K562 (cell line): ENCODE measurements around the gene DNASE1L2. TPM values are rescaled to one million over a fixed set of nuclear protein-coding genes. Genes with fewer than 3 reads are reported as not detected.
A peak's percentile ranks its signal among the peaks of the same experiment; 100 is the strongest.

Experiments used
- ATAC-seq: fragments of 200-7000 bp; cut with Tn5 transposase; 3 replicates; pipeline ENCODE4 v1.9.1; 2020; ENCODE audit warnings: moderate library complexity
- BruUV-seq: library from RNA; stranded (reverse); fragments of 400-500 nt; replicated peaks from 2 replicates; lab custom pipeline; 2021; lab: Mats Ljungman, UMichigan
- CTCF ChIA-PET: fragments of 300-600 bp; formaldehyde crosslinking; extraction: SDS; loops from one replicate; lab custom pipeline; 2021; ENCODE audit warnings: low intra/inter-chr PET ratio; lab: Yijun Ruan, JAX
- POLR2A ChIA-PET: fragments of 300-600, 350-650 bp; sonication (Branson Sonifier 250); formaldehyde crosslinking; extraction: SDS; loops from one replicate; lab custom pipeline; 2021; ENCODE audit warnings: antibody characterized with exemption, inconsistent platforms; lab: Yijun Ruan, JAX
- DNase-seq, 4 experiments: peaks; one replicate each; pipeline versions ENCODE4 v3.0.0 to v3.0.0-alpha.2; 2011 to 2018; ENCODE audit warnings: low spot score in 3 of 4, mixed read lengths in 3 of 4; ENCODE audit errors: extremely low read depth in 1 of 4
- FAIRE-seq: peaks from 2 replicates; lab custom pipeline; 2011; peaks lifted over from hg19 to GRCh38; lab: Jason Lieb, UNC
- H2AFZ ChIP-seq: 2 replicates; pipeline ENCODE4 v1.6.0; 2011; ENCODE audit warnings: low read depth, low read length, control low read depth, inconsistent platforms
- H3K27ac ChIP-seq: fragments of 200-600 bp; 3 replicates; pipeline ENCODE4 v1.8.0; 2011; ENCODE audit warnings: low read depth, mild to moderate bottlenecking, control low read depth, inconsistent platforms, low read length, moderate library complexity, mixed read lengths; ENCODE audit errors: extremely low read depth
- H3K27me3 ChIP-seq, 2 experiments: fragments of 300-600 bp in 1 of 2; 2 replicates in 1 of 2; 3 replicates in 1 of 2; pipeline versions ENCODE4 v1.6.0 to v1.8.0; 2011; ENCODE audit warnings: inconsistent platforms in 2 of 2, low read length in 2 of 2, mild to moderate bottlenecking in 1 of 2, mixed read lengths in 1 of 2, moderate library complexity in 1 of 2; ENCODE audit not compliant: control insufficient read depth in 2 of 2, insufficient read depth in 2 of 2
- H3K36me3 ChIP-seq: fragments of 300-600 bp; 3 replicates; pipeline ENCODE4 v1.8.0; 2011; ENCODE audit warnings: mild to moderate bottlenecking, low read length, inconsistent platforms; ENCODE audit not compliant: control insufficient read depth, insufficient read depth
- H3K4me1 ChIP-seq, 2 experiments: fragments of 200-600 bp in 1 of 2; replicated peaks in 1 of 2; 2 replicates in 1 of 2; 3 replicates in 1 of 2; pipeline versions ENCODE4 v1.5.1 to v1.8.0; 2011; ENCODE audit warnings: inconsistent platforms in 2 of 2, low read length in 2 of 2, mild to moderate bottlenecking in 1 of 2, mixed read lengths in 1 of 2, moderate library complexity in 1 of 2; ENCODE audit not compliant: control insufficient read depth in 2 of 2, insufficient read depth in 2 of 2
- H3K4me2 ChIP-seq: 2 replicates; pipeline ENCODE4 v1.6.1; 2011; ENCODE audit warnings: low read length, control low read depth, inconsistent platforms, mixed read lengths; ENCODE audit not compliant: insufficient read depth
- H3K4me3 ChIP-seq: fragments of 200-600 bp; sonication (generic), shearing (Covaris generic); 2 replicates; pipeline ENCODE4 v1.5.1; 2016; ENCODE audit warnings: control low read depth, inconsistent platforms
- H3K79me2 ChIP-seq: fragments of 200-600 bp; 3 replicates; pipeline ENCODE4 v1.8.0; 2011; ENCODE audit warnings: low read length, inconsistent platforms; ENCODE audit not compliant: control insufficient read depth, insufficient read depth
- H3K9ac ChIP-seq, 2 experiments: 2 replicates each; pipeline versions ENCODE4 v1.6.0 to v1.6.1; 2011; ENCODE audit warnings: low read depth in 2 of 2, low read length in 2 of 2, control low read depth in 1 of 2, inconsistent platforms in 1 of 2, mild to moderate bottlenecking in 1 of 2, mixed read lengths in 1 of 2; ENCODE audit not compliant: insufficient read depth in 1 of 2
- H3K9me1 ChIP-seq: one replicate; pipeline ENCODE4 v1.6.0; 2011; ENCODE audit warnings: inconsistent platforms, mild to moderate bottlenecking, low read length, moderate library complexity; ENCODE audit not compliant: control insufficient read depth, insufficient read depth
- H3K9me3 ChIP-seq: replicated peaks from 2 replicates; pipeline ENCODE4 v1.5.1; 2011; ENCODE audit warnings: low read depth, low read length, inconsistent platforms; ENCODE audit not compliant: control insufficient read depth, insufficient read depth
- H4K20me1 ChIP-seq: replicated peaks from 2 replicates; pipeline ENCODE4 v1.6.1; 2011; ENCODE audit warnings: low read length, inconsistent platforms, mixed read lengths; ENCODE audit not compliant: control insufficient read depth, insufficient read depth
- CBX8 ChIP-seq: fragments of 200-600 bp; sonication (generic); IDR thresholded peaks from 2 replicates; pipeline ENCODE4 v1.6.1; 2012; ENCODE audit warnings: borderline replicate concordance, mixed run types, low read depth, mild to moderate bottlenecking, moderate library complexity, mixed read lengths, low read length, control low read depth, inconsistent platforms; ENCODE audit not compliant: poor library complexity, severe bottlenecking; ENCODE audit errors: extremely low read depth
- PHF21A ChIP-seq: fragments of 450-650 bp; IDR thresholded peaks from 2 replicates; pipeline ENCODE4 v1.6.1; 2017; ENCODE audit warnings: low read depth, borderline replicate concordance
- POLR2G ChIP-seq: fragments of 200-400 bp; formaldehyde crosslinking; IDR thresholded peaks from 2 replicates; pipeline ENCODE4 v1.6.1; 2017; ENCODE audit warnings: low read depth, mild to moderate bottlenecking, antibody characterized with exemption, low read length, moderate library complexity
- SNIP1 ChIP-seq: fragments of 450-650 bp; IDR thresholded peaks from 2 replicates; pipeline ENCODE4 v1.7.1; 2017; ENCODE audit warnings: low read depth, mild to moderate bottlenecking
- ZNF282 ChIP-seq: sonication (generic); formaldehyde crosslinking; IDR thresholded peaks from 2 replicates; pipeline ENCODE4 v1.8.1; 2023; ENCODE audit warnings: missing genetic modification reagents
- ZNF507 ChIP-seq: conservative IDR thresholded peaks from 2 replicates; pipeline ENCODE4 v1.6.1; 2017; ENCODE audit warnings: missing genetic modification characterization, missing compliant biosample characterization
- WGBS: fragments of 100-300 bp; shearing (Covaris generic); methylation state at CpG from one replicate; pipeline ENCODE4 v1.1.6; 2016; ENCODE audit warnings: low coverage, mixed read lengths; ENCODE audit not compliant: insufficient coverage; ENCODE audit errors: missing lambda C conversion rate; 5-methylcytosine and 5-hydroxymethylcytosine counted together
- in situ Hi-C: fragments of 300-500 bp; cut with MboI; formaldehyde crosslinking; loops from 4 replicates; pipeline ENCODE4 v1.15.0; 2018; ENCODE audit warnings: inconsistent platforms, mixed read lengths
- intact Hi-C: fragments of 100-400 bp; cut with micrococcal nuclease; formaldehyde crosslinking; loops from 2 replicates; pipeline ENCODE4 v1.14.2; 2022
- polyA plus RNA-seq, 8 experiments: library from polyadenylated mRNA; depleted of rRNA in 4 of 8; stranded (reverse) in 5 of 8; unstranded in 3 of 8; fragments of >200 nt; fragmentation: Nextera tagmentation in 2 of 8; fragmentation: Illumina TruSeq in 1 of 8; extraction: Ambion mirVana in 2 of 8; extraction: Trizol in 1 of 8; gene quantifications; 2 replicates each; pipeline versions ENCODE4 v1.2.1 to v1.2.3, GENCODE V29; 2011 to 2014; ENCODE audit warnings: inconsistent platforms in 1 of 8, missing spikeins in 1 of 8
- total RNA-seq, 7 experiments: library from RNA; depleted of rRNA in 6 of 7; stranded (reverse); fragments of >200 nt in 6 of 7; fragmentation: Illumina TruSeq in 2 of 7; extraction: Trizol in 2 of 7; gene quantifications; 2 replicates each; pipeline versions ENCODE4 v1.2.1 to v1.2.3, GENCODE V29; 2011 to 2021; ENCODE audit warnings: low replicate concordance in 1 of 7
- TF ChIP-seq, protein P1 (sequence below), 2 experiments: IDR thresholded peaks; 2 replicates each; pipeline ENCODE4 v1.6.1; 2012; ENCODE audit warnings: improper control_type of control experiment in 2 of 2, low read depth in 2 of 2, low read length in 2 of 2, borderline replicate concordance in 1 of 2
- TF ChIP-seq, protein P2 (sequence below): fragments of 450-650 bp; IDR thresholded peaks from 2 replicates; pipeline ENCODE4 v1.7.1; 2018; ENCODE audit warnings: mild to moderate bottlenecking, low read depth; ENCODE audit not compliant: partially characterized antibody

Gene DNASE1L2
- total and polyA plus RNA-seq, 9 of the 15 experiments (the other 6 are each of a cell fraction or from before 2014, with no cell fraction given): 0.08 to 2.7 (median 1.7) TPM; not detected in 1

DNA sequence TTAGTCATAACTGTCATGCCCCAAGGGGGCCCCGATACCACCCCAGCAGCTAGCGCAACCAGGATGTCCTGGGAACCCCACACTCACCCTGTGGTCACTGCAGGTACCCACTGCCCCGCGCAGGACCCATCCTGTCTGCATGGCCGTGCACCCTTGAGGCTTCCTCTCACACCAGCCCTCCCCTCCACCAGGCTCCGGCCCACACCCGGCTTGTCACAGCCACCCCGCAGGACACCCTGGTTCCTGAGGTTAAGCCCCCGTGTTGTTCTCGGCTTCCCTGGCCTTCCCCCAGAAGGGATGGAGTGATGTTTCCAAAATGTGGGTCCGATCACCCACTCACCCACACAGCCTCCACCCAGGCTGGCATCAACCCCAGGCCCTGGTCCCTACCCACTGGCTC, 7.5 kb downstream of the DNASE1L2 start:
- no peaks in the 10 kb centered on the region for H4K20me1 ChIP-seq
- H3K9me3 ChIP-seq: no peaks in the 10 kb centered on the region
- ChIA-PET POLR2A (interaction anchor here (0.6 to 3.2 kb wide), 2 partner anchors 12 to 29 kb away, joined by 5 to 19 read pairs; partner anchors contain the start of gene PGP), CTCF (no interaction called here)
- intact Hi-C loops: no loop called here
- peaks cover 22% of the 10 kb centered on the region for H3K79me2 ChIP-seq
- 98% methylated on average over 10 of the region's 11 CpGs for WGBS
- H3K9me1 ChIP-seq: no peaks in the 10 kb centered on the region
- H3K27ac ChIP-seq: no peak overlapping the region
- H3K27me3 ChIP-seq: no peaks in the 10 kb centered on the region
- FAIRE-seq: no peak
- no peak overlapping the region; a peak in 1 of 4 replicates for H3K9ac ChIP-seq
- no peak overlapping the region for H3K4me3 ChIP-seq
- H3K4me2 ChIP-seq: no peak overlapping the region
- ATAC-seq: no peak
- H3K36me3 ChIP-seq: peaks cover 74% of the 10 kb centered on the region; the same call in 2 of the 3 replicates
- H2AFZ ChIP-seq: no peak overlapping the region
- TF ChIP-seq, protein P1, sequence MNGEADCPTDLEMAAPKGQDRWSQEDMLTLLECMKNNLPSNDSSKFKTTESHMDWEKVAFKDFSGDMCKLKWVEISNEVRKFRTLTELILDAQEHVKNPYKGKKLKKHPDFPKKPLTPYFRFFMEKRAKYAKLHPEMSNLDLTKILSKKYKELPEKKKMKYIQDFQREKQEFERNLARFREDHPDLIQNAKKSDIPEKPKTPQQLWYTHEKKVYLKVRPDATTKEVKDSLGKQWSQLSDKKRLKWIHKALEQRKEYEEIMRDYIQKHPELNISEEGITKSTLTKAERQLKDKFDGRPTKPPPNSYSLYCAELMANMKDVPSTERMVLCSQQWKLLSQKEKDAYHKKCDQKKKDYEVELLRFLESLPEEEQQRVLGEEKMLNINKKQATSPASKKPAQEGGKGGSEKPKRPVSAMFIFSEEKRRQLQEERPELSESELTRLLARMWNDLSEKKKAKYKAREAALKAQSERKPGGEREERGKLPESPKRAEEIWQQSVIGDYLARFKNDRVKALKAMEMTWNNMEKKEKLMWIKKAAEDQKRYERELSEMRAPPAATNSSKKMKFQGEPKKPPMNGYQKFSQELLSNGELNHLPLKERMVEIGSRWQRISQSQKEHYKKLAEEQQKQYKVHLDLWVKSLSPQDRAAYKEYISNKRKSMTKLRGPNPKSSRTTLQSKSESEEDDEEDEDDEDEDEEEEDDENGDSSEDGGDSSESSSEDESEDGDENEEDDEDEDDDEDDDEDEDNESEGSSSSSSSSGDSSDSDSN (IDR thresholded peaks at IDR 0.05; ENCODE audit: borderline replicate concordance in 1 of 2, low read depth in 2 of 2, low read length in 2 of 2): no peak
- no peak for TF ChIP-seq CBX8
- TF ChIP-seq POLR2G: 0 out of 2 replicates have a peak, but pooled peaks have one; percentile 19
- no peak for TF ChIP-seq SNIP1
- TF ChIP-seq ZNF507 (tag): no peak
- no peak for TF ChIP-seq ZNF282 (CRISPR knock-in tag)
- TF ChIP-seq, protein P2, sequence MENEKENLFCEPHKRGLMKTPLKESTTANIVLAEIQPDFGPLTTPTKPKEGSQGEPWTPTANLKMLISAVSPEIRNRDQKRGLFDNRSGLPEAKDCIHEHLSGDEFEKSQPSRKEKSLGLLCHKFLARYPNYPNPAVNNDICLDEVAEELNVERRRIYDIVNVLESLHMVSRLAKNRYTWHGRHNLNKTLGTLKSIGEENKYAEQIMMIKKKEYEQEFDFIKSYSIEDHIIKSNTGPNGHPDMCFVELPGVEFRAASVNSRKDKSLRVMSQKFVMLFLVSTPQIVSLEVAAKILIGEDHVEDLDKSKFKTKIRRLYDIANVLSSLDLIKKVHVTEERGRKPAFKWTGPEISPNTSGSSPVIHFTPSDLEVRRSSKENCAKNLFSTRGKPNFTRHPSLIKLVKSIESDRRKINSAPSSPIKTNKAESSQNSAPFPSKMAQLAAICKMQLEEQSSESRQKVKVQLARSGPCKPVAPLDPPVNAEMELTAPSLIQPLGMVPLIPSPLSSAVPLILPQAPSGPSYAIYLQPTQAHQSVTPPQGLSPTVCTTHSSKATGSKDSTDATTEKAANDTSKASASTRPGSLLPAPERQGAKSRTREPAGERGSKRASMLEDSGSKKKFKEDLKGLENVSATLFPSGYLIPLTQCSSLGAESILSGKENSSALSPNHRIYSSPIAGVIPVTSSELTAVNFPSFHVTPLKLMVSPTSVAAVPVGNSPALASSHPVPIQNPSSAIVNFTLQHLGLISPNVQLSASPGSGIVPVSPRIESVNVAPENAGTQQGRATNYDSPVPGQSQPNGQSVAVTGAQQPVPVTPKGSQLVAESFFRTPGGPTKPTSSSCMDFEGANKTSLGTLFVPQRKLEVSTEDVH: no peak
- no peak for TF ChIP-seq PHF21A
- BruUV-seq: no TSS peak
- in situ Hi-C loops: no loop called here
- peaks cover 0 to 40% of the 10 kb centered on the region in 2 experiments; a peak in 2 of 5 replicates for H3K4me1 ChIP-seq
- no peak for DNase-seq
